HG03175 (cell line): Measurements from ENCODE around the gene A3GALT2.

Experiments used
- ATAC-seq: cut with Tn5 transposase; IDR thresholded peaks from one replicate; pipeline ENCODE4 v1.9.1; 2021; ENCODE audit warnings: mild to moderate bottlenecking, moderate library complexity; ENCODE audit not compliant: unreplicated experiment

Gene A3GALT2

DNA sequence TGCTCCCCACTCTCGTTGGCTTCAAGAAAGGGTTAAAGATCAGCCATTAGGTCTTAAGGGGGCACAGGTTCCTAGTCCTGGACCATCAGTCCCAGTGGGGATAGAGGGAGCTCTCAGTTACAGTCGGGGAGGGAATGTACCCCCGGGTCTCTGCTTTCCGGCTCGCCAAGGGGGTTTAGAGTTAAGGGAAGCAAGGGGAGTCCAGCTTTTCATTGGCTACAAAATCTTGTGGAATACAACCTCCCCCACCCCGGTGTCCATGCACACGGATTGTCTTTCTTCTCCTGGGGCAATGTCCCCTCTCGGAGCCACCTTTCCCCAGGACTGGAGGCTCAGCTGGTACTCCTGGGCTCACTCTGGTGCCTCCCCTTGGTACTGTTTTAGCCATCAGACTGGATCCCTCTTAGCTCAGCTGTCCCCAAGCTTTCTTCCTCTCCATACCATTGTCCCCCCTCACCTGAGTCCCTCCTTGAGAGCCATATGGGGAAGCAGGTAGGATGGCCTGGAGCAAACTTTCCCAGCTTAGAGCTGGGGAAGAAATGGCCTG is at the start of gene A3GALT2:
Gene A3GALT2 (minus strand): TSS at position 480 of the 547 bp plus-strand sequence. CDS start 0 bp downstream, at position 480.
- no peak for ATAC-seq

DNA sequence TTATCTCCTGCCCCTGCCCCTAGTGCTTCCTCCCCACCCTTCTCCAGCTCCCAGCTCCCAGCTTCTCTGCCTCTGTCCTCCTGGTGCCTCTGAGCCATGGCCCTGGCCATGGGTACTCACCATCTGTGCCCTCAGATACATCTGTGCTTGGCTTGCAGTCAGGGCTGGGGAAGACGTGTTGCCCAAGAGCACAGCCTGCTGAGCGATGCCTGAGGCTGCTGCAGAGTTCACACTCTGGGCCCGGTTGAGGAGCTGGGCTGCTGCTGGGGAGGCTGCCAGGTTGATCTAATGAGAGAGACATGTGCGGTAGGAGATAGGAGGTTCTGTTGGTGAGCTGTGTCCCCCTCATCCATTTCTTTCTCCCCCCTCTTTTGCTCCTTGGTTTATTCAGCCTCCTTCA is 49.4 kb upstream of the A3GALT2 start:
- ATAC-seq = no peak

DNA sequence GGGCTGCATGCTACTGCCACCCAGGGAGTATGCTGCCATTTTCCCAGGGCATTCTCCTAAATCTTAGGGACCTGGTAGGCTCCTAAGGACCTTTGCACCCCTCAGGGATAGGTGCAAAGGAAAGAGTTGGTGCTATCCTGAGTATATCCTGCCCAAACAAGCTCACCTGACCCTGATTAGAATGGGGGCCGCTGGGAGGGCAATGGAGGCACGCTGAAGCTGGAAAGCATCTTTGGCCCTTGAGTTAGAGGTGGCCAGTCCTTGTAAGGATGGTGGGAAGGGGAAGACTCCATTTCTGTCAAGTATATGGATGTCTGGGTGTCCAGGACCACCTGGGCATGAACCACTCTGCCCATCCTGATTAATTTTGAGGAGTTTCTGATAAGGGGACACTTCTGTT is 48.9 kb upstream of the A3GALT2 start:
- ATAC-seq = no peak

DNA sequence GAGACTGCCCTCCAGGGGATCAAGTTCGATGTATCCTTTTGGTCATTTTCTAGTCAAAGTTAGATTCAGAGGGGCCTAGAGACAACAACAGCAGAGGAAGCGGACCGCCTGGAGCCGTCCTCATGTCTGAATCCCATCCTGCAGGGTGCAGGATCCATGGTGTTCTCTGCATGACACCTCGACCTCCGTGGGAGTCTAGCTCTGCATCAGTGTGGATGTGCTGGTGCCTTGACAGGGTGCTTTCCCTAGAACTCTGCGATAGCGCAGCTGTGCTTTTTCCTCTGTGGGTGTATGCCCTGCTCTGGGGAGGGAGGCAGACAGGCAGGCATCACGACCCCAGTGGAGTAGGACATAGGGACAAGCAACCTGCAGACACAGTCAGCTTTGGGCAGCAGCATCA is 48.2 kb upstream of the A3GALT2 start:
- no peak for ATAC-seq

DNA sequence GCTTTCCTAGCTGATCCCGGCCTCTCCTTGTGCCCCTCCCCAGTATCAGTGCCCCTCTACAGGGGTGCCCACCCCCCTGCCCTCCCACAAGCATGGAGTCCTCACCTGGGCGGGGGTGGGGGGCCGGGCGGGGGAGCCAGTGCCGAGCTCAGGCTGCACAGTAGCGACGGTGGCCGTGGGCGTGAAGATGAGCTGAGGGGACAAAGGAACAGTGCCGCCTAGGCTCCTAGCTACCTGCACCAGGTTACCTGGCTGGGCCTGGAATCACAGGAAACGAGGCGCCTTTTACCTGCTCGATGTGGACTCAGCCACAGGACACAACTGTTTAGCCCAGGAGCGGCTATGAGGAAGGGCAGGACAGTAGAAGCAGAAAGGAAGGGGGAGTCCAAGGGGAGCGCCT is 47.5 kb upstream of the A3GALT2 start:
- ATAC-seq = no peak

DNA sequence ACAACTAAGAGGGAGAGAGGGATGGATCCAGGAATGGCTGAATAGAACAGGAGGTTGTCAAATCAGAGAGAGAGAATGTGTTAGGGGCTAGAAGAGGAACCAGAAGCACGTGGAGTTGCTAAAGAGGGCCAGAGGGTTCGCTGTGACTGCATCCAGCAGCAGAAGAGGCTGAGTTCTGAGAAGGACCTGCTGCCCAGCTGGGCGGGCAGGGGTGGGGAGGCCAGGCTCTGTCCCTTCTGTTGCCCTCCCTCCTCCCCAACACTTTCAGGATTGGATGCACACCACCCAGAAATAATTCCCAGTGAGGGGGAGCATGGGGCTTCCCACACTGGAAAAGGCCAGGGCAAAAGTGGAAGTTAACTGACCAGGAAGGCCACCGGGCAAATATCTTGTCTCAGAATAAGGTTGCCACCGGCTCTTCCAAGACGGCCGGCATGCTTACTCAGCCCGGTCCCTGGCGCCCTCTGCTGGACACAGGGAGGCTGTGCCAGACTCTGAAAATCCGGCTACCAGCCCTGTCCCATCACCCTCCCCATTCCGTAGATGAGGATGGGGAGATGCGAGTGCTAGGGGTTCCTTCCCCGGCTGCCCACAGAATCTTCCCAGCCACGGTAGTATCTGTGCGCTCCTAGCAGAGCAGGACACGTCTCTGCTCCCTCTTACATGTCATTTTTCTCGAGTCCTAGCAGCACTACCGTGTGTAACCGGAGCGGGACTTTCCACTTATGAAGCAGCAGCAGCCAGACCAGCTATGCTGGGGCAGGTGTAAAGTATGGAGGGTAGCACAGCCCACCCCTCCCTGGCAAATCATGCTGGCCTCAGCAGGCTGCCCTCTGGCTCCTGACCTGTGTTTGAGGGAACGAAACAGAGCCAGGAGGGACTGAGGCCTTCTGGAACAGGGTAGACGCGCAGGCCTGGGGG is 46.8 kb upstream of the A3GALT2 start:
- ATAC-seq = no peak

DNA sequence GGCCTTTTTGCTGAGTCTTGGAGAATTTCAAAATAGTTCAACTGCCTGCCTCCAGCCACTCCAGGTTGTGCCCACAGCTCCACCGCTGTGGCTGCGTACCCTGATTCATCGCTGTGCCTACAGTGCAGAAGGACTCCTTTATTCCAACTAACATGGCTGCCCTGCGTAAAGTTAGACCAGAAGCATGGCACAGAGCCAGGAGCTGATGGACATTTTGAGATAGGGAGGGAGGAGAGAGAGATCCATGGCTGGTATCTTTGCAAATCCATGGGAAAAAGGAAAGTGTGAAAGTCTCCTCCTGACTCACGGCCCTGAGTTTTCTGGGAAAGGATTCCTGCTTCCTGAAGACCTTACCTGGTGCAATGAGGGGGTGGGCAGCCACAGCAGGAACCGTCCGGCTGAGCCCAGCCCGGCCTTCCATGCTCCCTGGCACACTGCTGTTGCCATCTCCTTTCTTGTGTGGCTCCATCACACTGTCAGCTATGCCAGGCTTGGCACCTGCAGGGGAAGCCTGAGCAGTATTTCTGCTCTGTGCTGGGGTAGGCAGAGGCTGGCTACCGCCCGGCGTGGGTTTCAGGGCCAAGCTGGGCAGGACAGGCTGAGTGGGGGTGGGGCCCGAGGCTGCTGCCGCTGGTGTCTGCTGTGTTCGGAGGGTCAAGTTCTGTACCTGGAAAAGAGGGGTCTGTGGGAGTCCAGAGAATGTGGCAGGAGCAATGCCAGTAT is 46.0 kb upstream of the A3GALT2 start:
- ATAC-seq = no peak

DNA sequence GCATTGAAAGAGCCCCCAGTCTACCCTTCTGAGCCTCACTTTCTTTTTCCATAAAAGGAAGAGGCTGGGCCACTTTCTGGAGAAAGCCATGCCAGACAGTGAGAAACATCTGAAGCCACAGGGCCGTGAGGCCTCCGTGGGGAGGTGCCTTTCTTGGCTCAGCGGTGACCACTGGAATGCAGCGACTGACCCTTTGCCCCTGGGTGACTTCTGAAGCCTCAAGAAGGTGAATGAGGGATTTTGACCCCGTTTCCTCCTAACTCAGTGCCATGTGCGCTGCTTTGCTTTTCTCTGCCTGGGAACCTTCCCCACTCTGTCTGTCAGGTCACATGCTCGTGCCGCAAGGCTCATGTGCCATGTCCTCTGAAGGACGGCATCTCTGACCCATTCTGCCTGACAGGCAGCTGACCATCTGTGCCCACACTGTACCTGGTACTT is 44.7 kb upstream of the A3GALT2 start:
- no peak for ATAC-seq

DNA sequence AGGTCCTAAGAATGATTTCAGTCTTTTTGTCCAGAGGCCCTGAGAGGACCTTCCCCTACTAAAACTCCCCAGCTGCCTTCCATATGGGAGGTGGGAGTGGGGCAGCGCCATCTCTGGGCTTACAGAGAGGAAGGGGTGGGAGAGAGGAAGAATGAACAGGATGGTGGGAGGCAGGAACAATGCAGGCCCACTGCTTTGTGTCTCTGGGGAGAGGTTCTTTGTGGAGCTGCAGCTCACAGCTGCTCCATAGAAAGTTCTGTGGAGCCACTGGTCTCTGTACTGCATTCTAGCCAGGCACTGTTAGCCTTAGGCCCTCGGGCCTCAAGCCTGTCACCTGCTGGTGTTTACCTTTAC is 43.6 kb upstream of the A3GALT2 start:
- ATAC-seq = no peak

DNA sequence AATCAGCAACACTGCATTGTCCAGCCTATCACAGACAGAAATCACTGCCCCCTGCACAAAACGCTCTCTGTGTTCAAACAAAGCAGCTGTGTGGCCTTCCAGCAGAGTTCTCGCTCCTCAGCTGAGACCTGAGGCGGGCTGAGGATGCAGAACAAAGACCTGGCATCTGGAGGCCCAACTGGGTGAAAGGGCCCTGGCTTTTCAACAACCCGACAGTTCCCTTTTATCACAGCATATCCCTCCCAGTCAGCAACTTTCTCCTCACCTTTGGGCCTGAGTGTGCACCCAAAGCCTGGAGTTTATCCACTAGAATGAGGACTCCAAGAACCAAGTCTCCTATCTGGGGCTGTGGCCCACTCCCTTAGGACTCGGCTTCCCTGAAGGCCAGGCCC is 42.6 kb upstream of the A3GALT2 start:
- no peak for ATAC-seq

DNA sequence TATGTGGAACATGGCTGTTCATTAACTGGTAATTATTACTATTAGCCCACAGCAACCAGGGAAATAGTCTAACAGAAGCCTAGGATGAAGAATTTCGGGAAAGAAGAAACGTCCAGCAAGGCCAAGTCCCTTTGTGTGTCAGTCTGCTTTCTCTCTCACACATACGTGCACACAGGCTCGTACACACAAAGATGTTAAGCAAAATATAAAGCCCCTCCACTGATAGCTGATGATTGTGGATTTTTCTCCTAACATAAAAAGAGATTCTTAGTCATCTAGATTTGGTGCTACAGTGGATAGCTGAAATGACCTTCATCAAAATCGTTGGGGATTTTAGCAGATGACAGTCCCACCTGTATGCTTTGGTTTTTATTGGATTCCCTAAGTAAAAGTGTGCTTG is 42.1 kb upstream of the A3GALT2 start:
- no peak for ATAC-seq

DNA sequence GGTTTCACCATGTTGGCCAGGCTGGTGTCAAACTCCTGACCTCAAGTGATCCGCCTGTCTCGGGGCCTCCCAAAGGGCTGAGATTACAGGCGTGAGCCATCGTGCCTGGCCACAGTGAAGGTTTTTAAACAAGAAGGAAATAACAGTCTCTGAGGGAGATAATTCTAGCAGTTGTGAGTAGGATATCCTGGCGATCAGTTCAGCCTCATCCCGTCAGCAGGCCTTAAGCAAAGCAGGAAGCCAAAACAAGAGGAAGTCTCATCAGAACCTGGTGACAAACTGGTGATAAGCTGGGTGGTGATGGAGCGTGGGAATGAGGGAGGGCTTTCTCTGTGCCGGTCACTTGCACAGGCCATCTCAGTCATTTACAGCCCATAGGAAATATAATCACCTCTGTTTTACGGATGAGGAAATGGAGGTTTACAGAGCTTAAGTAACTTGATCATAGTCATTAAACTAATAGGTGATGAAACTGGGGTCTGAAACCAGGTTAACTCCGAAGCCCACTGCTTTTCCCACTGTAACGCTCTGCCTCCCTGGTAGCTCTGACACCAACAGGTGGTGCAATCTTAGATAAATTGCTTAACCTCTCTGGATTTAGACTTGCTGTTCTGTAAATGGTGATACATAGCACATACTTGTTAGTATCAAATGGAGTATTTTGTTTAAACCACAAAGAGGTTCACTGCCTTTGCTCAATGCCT is 40.8 kb upstream of the A3GALT2 start:
- ATAC-seq = no peak

DNA sequence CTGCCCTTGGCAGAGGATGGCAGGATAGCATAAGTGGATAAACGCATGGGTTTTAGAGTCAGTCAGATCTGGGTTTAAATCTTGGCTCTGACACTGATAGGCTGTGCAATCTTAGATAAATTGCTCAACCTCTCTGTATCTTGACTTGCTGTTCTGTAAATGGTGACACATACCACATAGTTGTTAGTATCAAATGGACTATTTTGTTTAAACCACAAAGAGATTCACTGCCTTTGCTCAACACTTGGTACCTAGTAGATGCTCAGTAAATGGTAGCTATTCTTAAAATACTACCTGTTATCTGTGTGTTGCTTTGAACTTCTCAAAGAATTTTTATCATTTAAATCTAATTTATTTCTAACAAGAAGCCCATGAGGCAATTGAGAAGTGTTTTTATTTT is 39.5 kb upstream of the A3GALT2 start:
- no peak for ATAC-seq

DNA sequence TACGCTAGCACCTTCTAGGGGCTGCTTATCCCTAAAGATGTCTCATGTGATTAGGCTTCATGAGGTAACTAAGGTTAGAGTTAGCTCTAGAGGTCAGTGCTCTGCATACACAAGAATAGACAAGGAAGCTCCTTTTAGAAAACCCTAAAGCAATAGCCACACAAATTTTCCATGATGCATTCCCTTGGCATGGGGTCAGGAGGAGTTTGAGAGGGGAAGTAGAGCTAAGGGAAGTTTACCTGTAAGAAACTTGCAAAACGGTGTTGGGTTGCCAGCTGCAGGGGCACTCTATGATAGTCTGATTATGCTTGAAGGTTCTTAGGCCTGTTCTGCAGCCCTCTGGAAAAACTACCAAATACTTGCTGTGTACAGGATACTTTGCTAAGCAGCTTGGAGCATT is 39.0 kb upstream of the A3GALT2 start:
- ATAC-seq = no peak

DNA sequence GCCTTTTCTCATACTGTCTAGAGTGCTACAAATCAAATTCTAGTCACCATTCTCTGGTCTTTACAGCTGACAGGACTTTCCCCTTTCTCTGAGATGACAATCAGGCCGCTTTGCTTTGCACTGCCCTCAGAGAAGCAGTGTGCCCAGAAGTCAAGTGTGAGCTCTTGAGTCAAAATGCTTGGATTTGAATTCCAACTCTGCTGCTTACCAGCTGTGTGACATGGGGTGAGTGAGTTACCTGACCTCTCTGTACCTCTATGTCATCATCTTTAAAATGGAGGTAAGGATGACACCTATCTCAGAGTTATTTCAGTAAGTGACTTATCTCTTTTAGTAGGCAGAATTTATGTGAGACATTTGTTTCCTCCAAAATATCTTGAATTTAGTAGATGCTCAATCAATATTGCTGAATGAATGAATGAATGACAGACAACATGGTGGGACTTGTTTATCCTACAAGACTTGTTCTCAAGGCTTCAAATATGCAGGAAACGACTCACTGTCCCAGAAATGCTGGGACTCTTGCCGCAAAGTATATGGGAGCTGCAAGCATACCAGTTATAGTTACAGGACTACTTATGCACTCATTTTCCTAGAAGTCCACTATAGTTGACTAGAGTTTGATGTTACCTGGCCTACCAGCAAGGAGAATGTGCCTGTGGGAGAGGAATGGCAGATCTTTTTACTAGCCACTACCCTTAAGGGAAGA is 38.1 kb upstream of the A3GALT2 start:
- no peak for ATAC-seq

DNA sequence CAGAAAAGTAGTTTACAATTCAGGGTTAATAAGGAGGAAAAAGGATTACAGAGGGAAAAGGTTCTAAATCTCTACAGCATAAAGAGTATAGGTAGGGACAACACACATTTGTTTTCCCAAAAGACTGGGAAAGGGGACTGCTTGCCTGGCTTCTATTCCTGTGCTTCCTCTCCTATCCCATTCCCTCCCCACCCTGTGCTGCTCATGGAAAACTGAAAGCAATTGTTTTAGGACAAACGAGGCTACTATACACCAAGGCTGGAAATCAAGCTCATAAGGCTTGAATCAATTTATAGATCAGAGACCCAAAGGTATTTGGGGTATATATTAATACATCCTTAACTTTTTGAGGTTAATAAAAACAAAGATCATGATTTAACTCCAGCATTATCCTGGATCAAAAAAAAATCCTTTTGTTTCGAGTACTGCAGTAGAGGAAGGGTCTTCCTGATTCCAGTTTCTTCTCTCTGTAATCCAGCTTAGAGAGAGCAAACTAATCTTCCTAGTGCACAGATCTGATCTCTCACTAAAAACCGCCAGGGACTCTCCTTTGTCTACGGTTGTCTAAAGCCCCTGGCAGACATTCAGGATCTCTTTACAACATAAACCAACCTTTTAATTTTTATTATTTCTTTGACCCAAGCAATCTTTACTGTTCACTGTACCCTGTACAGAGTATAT is 37.4 kb upstream of the A3GALT2 start:
- ATAC-seq = no peak

DNA sequence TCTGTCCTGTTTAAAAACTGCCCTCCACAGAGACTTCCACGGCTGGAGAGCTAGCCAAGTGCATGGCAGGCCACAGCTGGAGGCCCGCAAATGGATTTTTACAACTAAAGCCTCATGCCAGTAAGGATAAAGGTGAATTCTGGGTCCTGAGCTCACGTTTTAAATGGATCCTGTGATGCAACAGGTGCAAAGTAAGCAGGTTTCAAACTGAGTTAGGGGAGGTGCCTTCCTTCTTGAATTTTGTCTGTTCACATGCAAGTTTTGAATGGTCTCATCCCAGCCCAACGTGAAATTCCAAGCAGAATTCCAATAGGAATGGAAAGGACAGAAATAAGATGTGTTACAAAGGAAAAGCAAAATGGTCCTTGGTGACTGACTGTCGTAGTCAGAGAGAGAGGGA is 36.2 kb upstream of the A3GALT2 start:
- ATAC-seq = no peak

DNA sequence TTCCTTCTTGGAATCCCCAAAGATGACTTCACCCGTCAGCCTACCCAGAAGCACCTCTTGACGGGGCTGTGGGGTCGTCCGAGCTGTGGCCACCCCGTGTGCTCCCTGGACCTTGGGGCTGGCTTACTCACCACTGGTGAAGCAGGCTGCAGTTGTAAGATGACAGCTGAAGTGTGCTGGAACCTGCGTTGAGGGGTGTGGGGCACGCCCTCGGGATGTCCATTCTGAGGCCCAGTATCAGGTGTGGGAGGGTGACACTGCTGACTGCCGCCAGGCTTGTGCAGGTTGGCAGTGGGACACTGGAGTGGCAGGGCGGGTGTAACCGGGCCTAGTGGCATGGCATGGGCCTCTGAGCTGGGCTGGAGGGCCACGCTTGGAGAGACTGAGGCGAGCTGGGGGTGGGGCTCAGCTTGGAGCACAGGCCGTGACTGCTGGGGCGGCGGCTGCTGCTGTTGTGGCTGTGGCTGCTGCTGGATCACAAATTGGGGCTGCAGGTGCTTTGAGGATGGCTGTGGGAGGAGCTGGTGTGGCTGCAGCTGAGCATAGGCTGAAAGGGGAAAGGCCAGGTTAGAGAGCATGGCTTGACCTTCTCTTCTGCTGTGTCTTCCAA is 33.9 kb upstream of the A3GALT2 start:
- ATAC-seq = no peak

DNA sequence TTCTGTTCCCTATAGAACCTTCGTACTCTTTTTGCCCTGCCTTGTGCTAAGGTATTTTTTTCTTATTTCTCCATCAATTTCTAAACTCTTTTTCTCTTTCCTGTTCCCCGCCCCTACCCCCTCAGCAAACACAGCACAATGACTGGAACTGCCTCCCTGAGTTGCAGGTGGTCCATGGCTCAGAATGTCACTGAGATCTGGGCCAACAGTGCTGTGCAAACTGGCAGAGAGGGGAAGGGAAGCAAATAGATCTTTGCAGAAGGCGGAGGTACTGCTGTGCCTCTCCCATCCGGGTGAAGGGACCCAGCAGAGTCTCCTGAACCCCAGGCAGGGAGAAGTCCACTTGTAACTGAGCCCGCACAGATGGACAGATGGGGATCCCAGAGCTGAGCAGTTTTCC is 32.6 kb upstream of the A3GALT2 start:
- no peak for ATAC-seq

DNA sequence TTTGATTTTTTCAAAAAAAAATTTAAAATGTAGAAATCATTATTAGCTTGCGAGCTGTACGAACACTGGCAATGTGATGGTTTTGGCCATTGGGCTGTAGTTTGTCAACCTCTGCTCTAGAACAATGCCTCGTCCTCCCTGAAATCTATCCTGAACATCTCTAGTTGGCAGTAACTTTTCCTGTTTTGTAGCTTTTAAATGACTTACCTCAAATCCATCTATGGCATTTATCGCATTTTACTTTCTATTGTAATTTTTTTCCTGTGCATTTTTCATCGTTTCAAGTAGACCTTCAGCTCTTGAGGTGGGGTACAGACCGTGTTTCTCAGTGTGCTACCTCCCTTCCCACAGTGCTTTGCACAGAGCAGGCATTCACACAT is 30.4 kb upstream of the A3GALT2 start:
- no peak for ATAC-seq
